Nucleus accumbens (tissue), 56 donors: ENCODE results near the gene DPAGT1.
"Not testable (repeated sequence)": the region's sequence is repeated elsewhere in the genome, so short reads cannot be mapped to it uniquely, and the experiment has no call there.

ENCODE experiments used
- DNase-seq, 56 donors: peaks; one replicate each; lab custom pipeline; 2025; lab: John Stamatoyannopoulos, UW

The DPAGT1 gene

DNA sequence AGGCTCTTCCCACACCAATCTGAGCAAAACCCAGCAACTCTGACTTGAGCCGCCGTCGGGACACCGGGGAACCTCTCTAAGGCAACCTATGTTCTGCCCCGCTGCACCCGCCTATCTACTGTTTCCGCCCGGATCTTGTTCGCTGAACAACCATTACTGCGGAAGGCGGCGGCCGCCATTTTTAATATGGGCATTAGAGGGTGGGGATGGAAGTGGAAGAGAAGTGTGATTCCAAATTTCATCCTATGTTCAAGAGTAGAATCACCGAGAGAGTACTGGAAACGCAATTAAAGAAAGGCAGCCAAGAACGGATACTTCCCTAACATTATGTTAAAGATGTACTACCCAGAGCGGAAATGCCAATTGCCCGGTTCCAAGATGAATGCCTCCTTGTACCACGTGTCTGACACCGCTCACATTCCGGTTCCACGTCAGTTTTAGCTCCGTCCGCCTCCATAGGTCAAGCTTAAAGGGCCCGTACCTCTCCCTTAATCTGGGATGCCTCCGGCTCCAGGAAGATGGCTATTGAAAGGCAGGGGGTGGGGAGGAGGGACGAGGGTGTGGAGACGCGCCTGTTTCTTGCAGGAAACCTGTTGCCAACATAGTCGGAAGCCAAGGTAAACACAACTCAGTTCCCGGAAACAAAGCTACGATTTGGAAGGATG is at the start of gene DPAGT1:
TSS of gene DPAGT1 (minus strand) at position 95 of the 665 bp plus-strand sequence. CDS start 198 bp downstream, outside the sequence.
- DNase-seq, result peak; percentile 65 to 95 (median 87)

GRCh38 chr11:119149786-119150275 is 48.2 kb upstream of the DPAGT1 start:
- peak in 1 of 56 donors; percentile 54 for DNase-seq

GRCh38 chr11:119149018-119149785 is 47.5 kb upstream of the DPAGT1 start, which contains the start of gene ABCG4:
ABCG4 (plus strand) TSS chr11:119149052; CDS start chr11:119149966, 914 bp downstream.
- peak in 4 of 56 donors; percentile 12 to 60 (median 30) for DNase-seq

GRCh38 chr11:119148720-119149017 is 47.0 kb upstream of the DPAGT1 start:
- no peak for DNase-seq

- DNase-seq, result no peak
Observed at GRCh38 chr11:119147604-119148333, 46.1 kb upstream of the DPAGT1 start.

GRCh38 chr11:119145551-119145950 is 43.9 kb upstream of the DPAGT1 start:
- no peak for DNase-seq

GRCh38 chr11:119144825-119145486 is 43.3 kb upstream of the DPAGT1 start:
- peak in 11 of 56 donors; percentile 4 to 47 (median 16) for DNase-seq

- DNase-seq, result not testable (repeated sequence)
Observed at GRCh38 chr11:119139276-119139675, 37.6 kb upstream of the DPAGT1 start.

- no peak for DNase-seq
Observed at GRCh38 chr11:119134389-119134978, 32.8 kb upstream of the DPAGT1 start.

DNA sequence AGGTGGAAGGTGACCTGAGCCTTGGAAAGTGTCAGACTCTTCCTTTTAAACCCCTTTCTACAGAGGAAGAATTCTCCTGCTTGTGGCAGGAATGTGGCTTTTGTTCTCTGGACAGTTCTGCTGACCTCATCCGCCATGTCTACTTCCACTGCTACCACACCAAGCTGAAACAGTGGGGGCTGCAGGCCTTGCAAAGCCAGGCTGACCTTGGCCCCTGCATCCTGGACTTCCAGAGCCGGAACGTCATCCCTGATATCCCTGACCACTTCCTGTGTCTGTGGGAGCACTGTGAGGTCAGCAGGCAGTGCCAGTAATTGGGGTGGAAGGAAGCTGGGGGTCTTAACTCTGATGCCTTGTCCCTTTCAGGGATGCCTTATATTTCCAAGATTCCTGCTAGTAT is 29.0 kb upstream of the DPAGT1 start:
- no peak for DNase-seq

GRCh38 chr11:119126675-119127268 is 25.1 kb upstream of the DPAGT1 start:
- no peak for DNase-seq

- no peak for DNase-seq
Observed at GRCh38 chr11:119125821-119126220, 24.2 kb upstream of the DPAGT1 start.

GRCh38 chr11:119121811-119122124 is 20.1 kb upstream of the DPAGT1 start:
- DNase-seq, result no peak

- DNase-seq, result peak; percentile 93 to 100 (median 99)
Observed at GRCh38 chr11:119121008-119121810, 19.6 kb upstream of the DPAGT1 start, which contains the start of gene HINFP. HINFP (plus strand) TSS chr11:119121580; CDS start chr11:119126945, 5,365 bp downstream.

DNA sequence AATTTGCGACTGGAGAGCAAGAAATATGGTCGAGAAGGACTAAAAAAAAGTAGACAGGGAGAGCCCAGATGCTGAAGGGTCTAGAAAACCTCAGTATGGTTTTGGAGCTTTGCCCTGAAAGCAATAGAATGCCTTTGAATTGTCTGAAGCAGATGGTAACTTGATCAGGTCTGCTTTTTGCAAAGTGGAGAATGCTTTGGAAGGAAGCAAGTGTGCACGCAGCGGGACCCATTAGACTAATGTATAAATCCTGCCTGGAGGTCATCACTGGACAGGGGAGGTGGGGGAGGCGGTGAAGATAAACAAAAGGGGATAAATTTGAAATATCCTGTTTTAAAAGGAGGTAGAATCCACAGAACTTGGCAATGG is 19.0 kb upstream of the DPAGT1 start:
- peak in 1 of 56 donors; percentile 50 for DNase-seq

GRCh38 chr11:119118946-119119345 is 17.3 kb upstream of the DPAGT1 start:
- no peak for DNase-seq

DNA sequence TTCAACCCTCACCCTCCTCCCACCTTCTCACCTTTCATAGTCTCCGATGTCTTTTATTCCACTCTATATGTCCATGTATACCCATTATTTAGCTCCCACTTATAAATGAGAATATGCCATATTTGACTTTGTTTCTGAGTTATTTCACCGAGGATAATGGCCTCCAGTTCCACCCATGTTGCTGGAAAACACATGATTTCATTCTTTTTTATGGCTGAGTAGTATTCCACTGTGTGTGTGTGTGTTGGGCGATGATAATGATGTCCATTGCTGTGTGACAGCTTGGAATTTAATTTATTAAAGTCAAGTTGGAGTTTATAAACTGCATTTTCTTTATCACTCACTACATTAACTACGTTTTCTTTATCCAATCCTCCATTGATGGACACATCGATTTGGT is 16.6 kb upstream of the DPAGT1 start:
- no peak for DNase-seq

GRCh38 chr11:119117004-119117706 is 15.5 kb upstream of the DPAGT1 start:
- DNase-seq, result peak in 1 of 56 donors; percentile 11
